ENCODE results near the gene PCDHGB5.
A peak's percentile ranks its signal among the peaks of the same experiment; 100 is the strongest.
"Not testable (repeated sequence)": the region's sequence is repeated elsewhere in the genome, so short reads cannot be mapped to it uniquely, and the experiment has no call there.

Gene PCDHGB5

GRCh38 chr5:141399555-141400258 lies 2.0 kb downstream of the PCDHGB5 start:
- H3K36me3 ChIP-seq (ENCODE audit: control insufficient read depth, insufficient read depth, low read length), result no peaks in the 10 kb centered on the region
- H3K4me3 ChIP-seq (ENCODE audit: low read depth, low read length), result no peak overlapping the region
- H3K4me1 ChIP-seq (ENCODE audit: control insufficient read depth, insufficient read depth, low read length), result no peaks in the 10 kb centered on the region
- H3K27ac ChIP-seq (ENCODE audit: low read depth, low read length), result no peak overlapping the region
- peaks cover 43% of the 10 kb centered on the region for H3K9me3 ChIP-seq (ENCODE audit: control insufficient read depth, insufficient read depth, low read length)
- no peak overlapping the region for H3K9ac ChIP-seq (ENCODE audit: low read depth, low read length)
- H3K27me3 ChIP-seq (ENCODE audit: control insufficient read depth, insufficient read depth, low read length), result no peaks in the 10 kb centered on the region

GRCh38 chr5:141402553-141403243 lies 5.0 kb downstream of the PCDHGB5 start, which contains the start of gene PCDHGA9:
Gene PCDHGA9 (plus strand): TSS chr5:141402778. CDS start chr5:141402953, 175 bp downstream.
- H3K9ac ChIP-seq (ENCODE audit: low read depth, low read length), result no peak within 1 kb of the TSS
- H3K9me3 ChIP-seq (ENCODE audit: control insufficient read depth, insufficient read depth, low read length), result peaks cover 26% of the 10 kb centered on the region
- no peaks in the 10 kb centered on the region for H3K4me1 ChIP-seq (ENCODE audit: control insufficient read depth, insufficient read depth, low read length)
- H3K27ac ChIP-seq (ENCODE audit: low read depth, low read length), result no peak within 1 kb of the TSS
- no peak within 1 kb of the TSS for H3K4me3 ChIP-seq (ENCODE audit: low read depth, low read length)
- no peaks in the 10 kb centered on the region for H3K36me3 ChIP-seq (ENCODE audit: control insufficient read depth, insufficient read depth, low read length)
- no peaks in the 10 kb centered on the region for H3K27me3 ChIP-seq (ENCODE audit: control insufficient read depth, insufficient read depth, low read length)

DNA sequence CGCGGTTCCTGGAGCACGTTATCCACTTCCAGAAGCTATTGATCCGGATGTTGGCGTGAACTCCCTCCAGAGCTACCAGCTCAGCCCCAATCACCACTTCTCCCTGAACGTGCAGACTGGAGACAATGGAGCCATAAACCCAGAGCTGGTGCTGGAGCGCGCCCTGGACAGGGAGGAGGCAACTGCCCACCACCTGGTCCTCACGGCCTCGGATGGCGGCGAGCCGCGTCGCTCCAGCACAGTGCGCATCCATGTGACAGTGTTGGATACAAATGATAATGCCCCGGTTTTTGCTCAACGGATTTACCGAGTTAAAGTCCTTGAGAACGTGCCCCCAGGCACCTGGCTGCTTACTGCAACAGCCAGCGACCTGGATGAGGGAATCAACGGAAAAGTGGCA lies 5.6 kb downstream of the PCDHGB5 start:
- no peak overlapping the region for H3K9ac ChIP-seq (ENCODE audit: low read depth, low read length)
- H3K4me1 ChIP-seq (ENCODE audit: control insufficient read depth, insufficient read depth, low read length), result peaks cover under 1% of the 10 kb centered on the region; the same call in 1 of the 2 replicates
- peaks cover 25% of the 10 kb centered on the region for H3K9me3 ChIP-seq (ENCODE audit: control insufficient read depth, insufficient read depth, low read length)
- H3K27me3 ChIP-seq (ENCODE audit: control insufficient read depth, insufficient read depth, low read length), result peaks cover 1% of the 10 kb centered on the region
- H3K27ac ChIP-seq (ENCODE audit: low read depth, low read length), result no peak overlapping the region
- H3K4me3 ChIP-seq (ENCODE audit: low read depth, low read length), result no peak overlapping the region
- H3K36me3 ChIP-seq (ENCODE audit: control insufficient read depth, insufficient read depth, low read length), result no peaks in the 10 kb centered on the region

- peak within 1 kb of the TSS; percentile 76 for H3K4me3 ChIP-seq (ENCODE audit: low read depth, low read length)
- H3K27me3 ChIP-seq (ENCODE audit: control insufficient read depth, insufficient read depth, low read length), result peaks cover 13% of the 10 kb centered on the region
- not testable (repeated sequence) for H3K36me3 ChIP-seq (ENCODE audit: control insufficient read depth, insufficient read depth, low read length); H3K27ac ChIP-seq (ENCODE audit: low read depth, low read length); H3K9me3 ChIP-seq (ENCODE audit: control insufficient read depth, insufficient read depth, low read length); H3K4me1 ChIP-seq (ENCODE audit: control insufficient read depth, insufficient read depth, low read length)
- H3K9ac ChIP-seq (ENCODE audit: low read depth, low read length), result peak within 1 kb of the TSS; percentile 44; the same call in 1 of the 2 replicates
These were observed 10.2 kb downstream of the PCDHGB5 start, which contains the start of gene PCDHGB6 for GRCh38 chr5:141407790-141408505. Gene PCDHGB6 (plus strand): TSS chr5:141408021. CDS start chr5:141408203, 182 bp downstream.

DNA sequence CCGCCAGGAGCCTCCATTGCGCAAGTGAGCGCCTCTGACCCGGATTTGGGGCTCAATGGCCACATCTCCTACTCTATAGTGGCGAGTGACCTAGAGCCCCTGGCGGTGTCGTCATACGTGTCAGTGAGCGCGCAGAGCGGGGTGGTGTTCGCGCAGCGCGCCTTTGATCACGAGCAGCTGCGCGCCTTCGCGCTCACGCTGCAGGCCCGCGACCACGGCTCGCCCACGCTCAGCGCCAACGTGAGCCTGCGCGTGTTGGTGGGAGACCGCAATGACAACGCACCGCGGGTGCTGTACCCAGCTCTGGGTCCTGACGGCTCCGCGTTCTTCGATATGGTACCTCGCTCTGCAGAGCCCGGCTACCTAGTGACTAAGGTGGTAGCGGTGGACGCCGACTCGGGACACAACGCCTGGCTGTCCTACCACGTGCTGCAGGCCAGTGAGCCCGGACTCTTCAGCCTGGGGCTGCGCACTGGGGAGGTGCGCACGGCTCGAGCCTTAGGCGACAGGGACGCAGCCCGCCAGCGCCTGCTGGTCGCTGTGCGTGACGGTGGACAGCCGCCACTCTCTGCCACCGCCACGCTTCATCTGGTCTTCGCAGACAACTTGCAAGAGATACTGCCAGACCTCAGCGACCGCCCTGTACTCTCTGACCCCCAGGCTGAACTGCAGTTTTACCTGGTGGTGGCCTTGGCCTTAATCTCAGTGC lies 12.0 kb downstream of the PCDHGB5 start:
- H3K36me3 ChIP-seq (ENCODE audit: control insufficient read depth, insufficient read depth, low read length), result no peaks in the 10 kb centered on the region
- H3K9me3 ChIP-seq (ENCODE audit: control insufficient read depth, insufficient read depth, low read length), result peaks cover 6% of the 10 kb centered on the region; the same call in 1 of the 2 replicates
- peaks cover 13% of the 10 kb centered on the region for H3K27me3 ChIP-seq (ENCODE audit: control insufficient read depth, insufficient read depth, low read length)
- no peak overlapping the region for H3K27ac ChIP-seq (ENCODE audit: low read depth, low read length)
- H3K4me3 ChIP-seq (ENCODE audit: low read depth, low read length), result no peak overlapping the region
- no peak overlapping the region for H3K9ac ChIP-seq (ENCODE audit: low read depth, low read length)
- peaks cover 3% of the 10 kb centered on the region; the same call in 1 of the 2 replicates for H3K4me1 ChIP-seq (ENCODE audit: control insufficient read depth, insufficient read depth, low read length)

DNA sequence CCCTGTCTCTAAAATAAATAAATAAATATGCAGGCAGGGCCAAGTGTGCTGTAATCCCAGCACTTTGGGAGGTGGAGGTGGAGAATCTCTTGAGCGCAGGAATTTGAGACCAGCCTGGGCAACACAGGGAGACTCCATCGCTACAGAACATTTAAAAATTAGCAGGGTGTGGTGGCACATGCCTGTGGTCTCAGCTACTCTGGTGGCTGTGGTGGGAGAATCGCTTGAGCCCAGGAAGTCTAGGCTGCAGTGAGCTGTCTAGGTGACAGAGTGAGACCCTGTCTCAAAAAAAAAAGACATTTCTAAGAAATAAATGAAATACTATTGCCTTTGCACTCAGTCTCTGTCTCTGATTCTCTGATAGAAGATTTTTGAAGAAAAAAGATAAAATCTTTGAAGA lies 13.8 kb downstream of the PCDHGB5 start:
- H3K9ac ChIP-seq (ENCODE audit: low read depth, low read length), result no peak overlapping the region
- H3K4me1 ChIP-seq (ENCODE audit: control insufficient read depth, insufficient read depth, low read length), result peaks cover 3% of the 10 kb centered on the region; the same call in 1 of the 2 replicates
- 0 out of 2 replicates have a peak, but pooled peaks cover 2% of the 10 kb centered on the region for H3K9me3 ChIP-seq (ENCODE audit: control insufficient read depth, insufficient read depth, low read length)
- H3K27me3 ChIP-seq (ENCODE audit: control insufficient read depth, insufficient read depth, low read length), result peaks cover 13% of the 10 kb centered on the region
- H3K36me3 ChIP-seq (ENCODE audit: control insufficient read depth, insufficient read depth, low read length), result no peaks in the 10 kb centered on the region
- no peak overlapping the region for H3K27ac ChIP-seq (ENCODE audit: low read depth, low read length)
- H3K4me3 ChIP-seq (ENCODE audit: low read depth, low read length), result no peak overlapping the region

GRCh38 chr5:141412854-141413539 lies 15.2 kb downstream of the PCDHGB5 start, which contains the start of gene PCDHGA10:
Gene PCDHGA10 (plus strand): TSS chr5:141412987. CDS start chr5:141413176, 189 bp downstream.
- peak within 1 kb of the TSS; percentile 61 for H3K4me3 ChIP-seq (ENCODE audit: low read depth, low read length)
- H3K9ac ChIP-seq (ENCODE audit: low read depth, low read length), result peak within 1 kb of the TSS; percentile 45; the same call in 1 of the 2 replicates
- H3K4me1 ChIP-seq (ENCODE audit: control insufficient read depth, insufficient read depth, low read length), result peaks cover 3% of the 10 kb centered on the region; the same call in 1 of the 2 replicates
- H3K27me3 ChIP-seq (ENCODE audit: control insufficient read depth, insufficient read depth, low read length), result peaks cover 13% of the 10 kb centered on the region
- H3K36me3 ChIP-seq (ENCODE audit: control insufficient read depth, insufficient read depth, low read length), result no peaks in the 10 kb centered on the region
- 0 out of 2 replicates have a peak, but pooled peaks cover 2% of the 10 kb centered on the region for H3K9me3 ChIP-seq (ENCODE audit: control insufficient read depth, insufficient read depth, low read length)
- no peak within 1 kb of the TSS for H3K27ac ChIP-seq (ENCODE audit: low read depth, low read length)

DNA sequence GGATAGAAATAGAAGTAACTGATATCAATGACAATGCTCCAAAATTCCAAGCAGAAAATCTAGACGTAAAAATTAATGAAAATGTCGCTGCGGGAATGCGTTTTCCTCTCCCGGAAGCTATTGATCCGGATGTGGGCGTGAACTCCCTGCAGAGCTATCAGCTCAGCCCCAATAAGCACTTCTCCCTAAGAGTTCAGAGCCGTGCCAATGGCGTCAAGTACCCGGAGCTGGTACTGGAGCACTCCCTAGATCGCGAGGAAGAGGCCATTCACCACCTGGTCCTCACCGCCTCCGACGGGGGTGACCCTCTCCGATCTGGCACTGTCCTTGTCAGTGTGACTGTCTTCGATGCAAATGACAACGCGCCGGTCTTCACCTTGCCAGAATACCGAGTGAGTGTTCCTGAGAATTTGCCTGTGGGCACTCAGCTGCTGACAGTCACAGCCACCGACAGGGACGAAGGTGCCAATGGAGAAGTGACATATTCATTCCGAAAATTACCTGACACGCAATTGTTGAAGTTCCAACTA lies 15.9 kb downstream of the PCDHGB5 start:
- Histone ChIP-seq H3K9ac (ENCODE audit: low read depth, low read length) (no peak overlapping the region), H3K4me1 (ENCODE audit: control insufficient read depth, insufficient read depth, low read length) (peaks cover under 1% of the 10 kb centered on the region; the same call in 1 of the 2 replicates), H3K9me3 (ENCODE audit: control insufficient read depth, insufficient read depth, low read length) (peaks cover 7% of the 10 kb centered on the region; the same call in 1 of the 2 replicates), H3K27ac (ENCODE audit: low read depth, low read length) (no peak overlapping the region), H3K4me3 (ENCODE audit: low read depth, low read length) (peak overlapping the region; percentile 61), H3K27me3 (ENCODE audit: control insufficient read depth, insufficient read depth, low read length) (peaks cover 16% of the 10 kb centered on the region), H3K36me3 (ENCODE audit: control insufficient read depth, insufficient read depth, low read length) (no peaks in the 10 kb centered on the region)

- H3K9ac ChIP-seq (ENCODE audit: low read depth, low read length); H3K36me3 ChIP-seq (ENCODE audit: control insufficient read depth, insufficient read depth, low read length); H3K4me1 ChIP-seq (ENCODE audit: control insufficient read depth, insufficient read depth, low read length); H3K4me3 ChIP-seq (ENCODE audit: low read depth, low read length); H3K27ac ChIP-seq (ENCODE audit: low read depth, low read length): not testable (repeated sequence)
- Histone ChIP-seq H3K9me3 (ENCODE audit: control insufficient read depth, insufficient read depth, low read length) (peaks cover 13% of the 10 kb centered on the region), H3K27me3 (ENCODE audit: control insufficient read depth, insufficient read depth, low read length) (peaks cover 13% of the 10 kb centered on the region)
These were observed 17.0 kb downstream of the PCDHGB5 start for GRCh38 chr5:141414548-141415274.

Data from HUES48 (cell line).